Brain microvascular endothelial cell (primary cell): Measurements from ENCODE around the gene PDIA4.
"Not testable (repeated sequence)": the region's sequence is repeated elsewhere in the genome, so short reads cannot be mapped to it uniquely, and the experiment has no call there.

ENCODE experiments used
- DNase-seq: peaks from one replicate; pipeline ENCODE4 v3.0.0-alpha.2; 2020
- H3K27ac ChIP-seq: fragments of 250-450 bp; sonication (Bioruptor Pico); 2 replicates; pipeline ENCODE4 v1.5.1; 2020; ENCODE audit warnings: mild to moderate bottlenecking, moderate library complexity
- H3K27me3 ChIP-seq: fragments of 250-450 bp; sonication (Bioruptor Pico); replicated peaks from 2 replicates; pipeline ENCODE4 v1.5.1; 2020; ENCODE audit warnings: mild to moderate bottlenecking
- H3K36me3 ChIP-seq: fragments of 250-450 bp; sonication (Bioruptor Pico); replicated peaks from 2 replicates; pipeline ENCODE4 v1.5.1; 2020; ENCODE audit warnings: mild to moderate bottlenecking
- H3K4me3 ChIP-seq: 2 replicates; pipeline ENCODE4 v1.5.1; 2011; ENCODE audit warnings: low read depth, mild to moderate bottlenecking, control low read depth, low read length, moderate library complexity
- CTCF ChIP-seq: IDR thresholded peaks from 2 replicates; pipeline ENCODE4 v1.5.1; 2011; ENCODE audit warnings: low read depth, mild to moderate bottlenecking, moderate library complexity, low read length, control low read depth, inconsistent platforms; ENCODE audit errors: missing control alignments
- in situ Hi-C: cut with HindIII; loops from 2 replicates; pipeline ENCODE4 v1.10.0; 2017; ENCODE audit warnings: low sequenced_read_pairs, low pct_ligation_motif_present

PDIA4 gene

GRCh38 chr7:149014309-149014708 lies 14.0 kb downstream of the PDIA4 start:
- in situ Hi-C loops = no loop called here
- no peak for TF ChIP-seq CTCF
- no peak for DNase-seq

GRCh38 chr7:149013876-149014275 lies 14.4 kb downstream of the PDIA4 start:
- H3K36me3 ChIP-seq = peaks cover 77% of the 10 kb centered on the region
- in situ Hi-C loops = no loop called here
- no peaks in the 10 kb centered on the region for H3K27me3 ChIP-seq
- H3K27ac ChIP-seq = no peak overlapping the region
- DNase-seq = no peak
- H3K4me3 ChIP-seq = no peak overlapping the region
- TF ChIP-seq CTCF = no peak

More at GRCh38 chr7:149014309-149014708, 14.0 kb downstream of the PDIA4 start:
- H3K36me3 ChIP-seq = peaks cover 80% of the 10 kb centered on the region
- H3K4me3 ChIP-seq = no peak overlapping the region
- H3K27me3 ChIP-seq = no peaks in the 10 kb centered on the region
- H3K27ac ChIP-seq = no peak overlapping the region

DNA sequence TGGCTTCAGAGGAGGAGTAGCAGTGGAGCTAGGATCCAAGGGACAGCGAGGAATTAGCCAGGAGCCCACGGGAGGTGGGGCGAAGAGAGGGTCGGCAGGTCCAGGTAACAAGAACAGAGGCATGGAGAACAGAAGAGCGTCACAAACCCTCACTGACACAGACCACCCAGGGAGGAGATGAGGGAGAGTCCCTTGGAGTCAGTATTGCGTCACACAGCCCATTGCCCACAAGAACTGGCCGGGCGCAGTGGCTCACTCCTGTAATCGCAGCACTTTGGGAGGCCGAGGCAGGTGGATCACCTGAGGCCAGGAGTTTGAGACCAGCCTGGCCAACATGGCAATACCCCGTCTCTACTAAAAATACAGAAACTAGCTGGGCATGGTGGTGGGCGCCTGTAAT lies 15.6 kb downstream of the PDIA4 start:
- DNase-seq, H3K27ac ChIP-seq, in situ Hi-C loops, H3K27me3 ChIP-seq, H3K4me3 ChIP-seq: not testable (repeated sequence)
- peaks cover 79% of the 10 kb centered on the region for H3K36me3 ChIP-seq

DNA sequence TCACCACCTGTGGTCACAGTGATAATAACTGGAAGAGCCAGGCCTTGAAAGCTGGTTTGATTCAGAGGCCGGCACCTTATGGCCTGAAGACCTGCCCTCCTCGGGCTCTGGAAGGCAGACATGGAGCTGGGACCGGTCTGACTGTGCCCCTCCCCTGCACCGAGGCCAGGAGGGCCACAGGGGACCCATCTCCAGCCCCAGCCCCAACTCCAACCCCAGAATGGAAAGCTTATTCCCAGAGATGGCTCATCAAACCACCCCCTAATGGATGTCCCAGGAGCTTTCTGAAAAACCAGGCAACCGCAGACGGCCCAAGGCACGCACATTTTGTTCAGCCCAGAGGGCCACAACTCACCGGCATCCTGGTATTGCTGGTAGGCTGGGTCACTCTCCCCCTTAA lies 16.8 kb downstream of the PDIA4 start:
- H3K36me3 ChIP-seq = peaks cover 85% of the 10 kb centered on the region
- in situ Hi-C loops = no loop called here
- H3K27ac ChIP-seq = no peak overlapping the region
- TF ChIP-seq CTCF = no peak
- H3K27me3 ChIP-seq = no peaks in the 10 kb centered on the region
- H3K4me3 ChIP-seq = no peak overlapping the region
- DNase-seq = no peak

DNA sequence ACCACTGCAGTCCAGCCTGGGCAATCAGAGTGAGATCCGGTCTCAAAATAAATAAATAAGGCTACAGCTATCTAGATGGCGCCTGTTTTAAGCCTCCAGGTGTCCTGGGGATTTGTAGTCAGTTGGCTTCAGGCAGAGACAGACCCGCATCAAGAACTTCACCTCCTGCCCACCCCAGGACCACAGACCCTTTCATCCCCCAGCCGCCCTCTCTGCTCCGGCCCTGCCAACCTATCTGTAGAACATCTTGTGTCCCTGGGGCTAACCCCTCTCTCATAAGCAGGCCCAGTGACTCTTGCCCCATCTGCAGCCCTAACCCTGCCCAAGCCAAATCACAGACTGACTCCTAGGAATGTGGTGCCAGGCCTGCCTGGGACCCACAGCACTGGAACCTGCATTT lies 17.9 kb downstream of the PDIA4 start:
- DNase-seq = no peak
- Histone ChIP-seq H3K36me3 (peaks cover 88% of the 10 kb centered on the region), H3K27ac (no peak overlapping the region), H3K27me3 (no peaks in the 10 kb centered on the region), H3K4me3 (no peak overlapping the region)
- no peak for TF ChIP-seq CTCF
- in situ Hi-C loops = no loop called here

GRCh38 chr7:149009527-149009926 lies 18.8 kb downstream of the PDIA4 start:
- no peak for DNase-seq
- Histone ChIP-seq H3K36me3 (peaks cover 89% of the 10 kb centered on the region), H3K4me3 (no peak overlapping the region), H3K27ac (no peak overlapping the region), H3K27me3 (no peaks in the 10 kb centered on the region)
- no peak for TF ChIP-seq CTCF
- in situ Hi-C loops = no loop called here
